Transverse colon (tissue), 4 donors: Measurements from ENCODE around the gene UVRAG.
"Not testable (repeated sequence)": the region's sequence is repeated elsewhere in the genome, so short reads cannot be mapped to it uniquely, and the experiment has no call there.

Experiments used
- POLR2AphosphoS5 ChIP-seq, 3 donors: sonication (generic); formaldehyde crosslinking; IDR thresholded peaks; one replicate each; pipeline ENCODE4 v1.6.1; 2016; ENCODE audit warnings: antibody characterized with exemption in 3 of 3
- TF ChIP-seq, protein P1 (sequence below), 5 experiments: fragments of 200-600 bp in 3 of 5; fragments of 450-650 bp in 2 of 5; sonication (generic) in 3 of 5; IDR thresholded peaks; 1 replicate in 2 of 5; 2 replicates in 3 of 5; pipeline ENCODE4 v1.5.1; 2016 to 2017; ENCODE audit warnings: antibody characterized with exemption in 5 of 5, inconsistent platforms in 3 of 5, mild to moderate bottlenecking in 2 of 5, moderate library complexity in 1 of 5

DNA sequence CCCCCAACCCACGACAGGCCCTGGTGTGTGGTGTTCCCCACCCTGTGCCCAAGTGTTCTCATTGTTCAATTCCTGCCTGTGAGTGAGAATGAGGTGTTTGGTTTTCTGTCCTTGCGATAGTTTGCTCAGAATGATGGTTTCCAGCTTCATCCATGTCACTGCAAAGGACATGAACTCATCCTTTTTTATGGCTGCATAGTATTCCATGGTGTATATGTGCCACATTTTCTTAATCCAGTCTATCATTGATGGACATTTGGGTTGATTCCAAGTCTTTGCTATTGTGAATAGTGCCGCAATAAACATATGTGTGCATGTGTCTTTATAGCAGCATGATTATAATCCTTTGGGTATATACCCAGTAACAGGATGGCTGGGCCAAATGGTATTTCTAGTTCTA is 158.7 kb downstream of the UVRAG start:
- TF ChIP-seq, protein P1, sequence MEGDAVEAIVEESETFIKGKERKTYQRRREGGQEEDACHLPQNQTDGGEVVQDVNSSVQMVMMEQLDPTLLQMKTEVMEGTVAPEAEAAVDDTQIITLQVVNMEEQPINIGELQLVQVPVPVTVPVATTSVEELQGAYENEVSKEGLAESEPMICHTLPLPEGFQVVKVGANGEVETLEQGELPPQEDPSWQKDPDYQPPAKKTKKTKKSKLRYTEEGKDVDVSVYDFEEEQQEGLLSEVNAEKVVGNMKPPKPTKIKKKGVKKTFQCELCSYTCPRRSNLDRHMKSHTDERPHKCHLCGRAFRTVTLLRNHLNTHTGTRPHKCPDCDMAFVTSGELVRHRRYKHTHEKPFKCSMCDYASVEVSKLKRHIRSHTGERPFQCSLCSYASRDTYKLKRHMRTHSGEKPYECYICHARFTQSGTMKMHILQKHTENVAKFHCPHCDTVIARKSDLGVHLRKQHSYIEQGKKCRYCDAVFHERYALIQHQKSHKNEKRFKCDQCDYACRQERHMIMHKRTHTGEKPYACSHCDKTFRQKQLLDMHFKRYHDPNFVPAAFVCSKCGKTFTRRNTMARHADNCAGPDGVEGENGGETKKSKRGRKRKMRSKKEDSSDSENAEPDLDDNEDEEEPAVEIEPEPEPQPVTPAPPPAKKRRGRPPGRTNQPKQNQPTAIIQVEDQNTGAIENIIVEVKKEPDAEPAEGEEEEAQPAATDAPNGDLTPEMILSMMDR (IDR thresholded peaks at IDR 0.05) = not testable (repeated sequence)
- TF ChIP-seq POLR2AphosphoS5 (IDR thresholded peaks at IDR 0.05) = not testable (repeated sequence)
